ENCODE results near the gene NHLRC3. TPM values are rescaled to one million over a fixed set of nuclear protein-coding genes. Genes with fewer than 3 reads are reported as not detected.

The NHLRC3 gene
- total RNA-seq, 1 experiment from 2014 or later, result 10.6 TPM

- Histone ChIP-seq H3K9ac (ENCODE audit: low read length) (no peak overlapping the region), H3K9me2 (replicated peaks; ENCODE audit: low read length) (no peaks in the 10 kb centered on the region), H3K4me2 (ENCODE audit: low read length) (no peak overlapping the region), H3K27ac (ENCODE audit: low read length) (no peak overlapping the region), H4K20me1 (ENCODE audit: low read length) (no peaks in the 10 kb centered on the region), H3K4me3 (ENCODE audit: low read length) (no peak overlapping the region), H3K9me3 (ENCODE audit: low read length) (no peaks in the 10 kb centered on the region), H2AFZ (ENCODE audit: low read length) (no peak overlapping the region), H3K27me3 (ENCODE audit: low read length) (peaks cover 63% of the 10 kb centered on the region), H3K4me1 (ENCODE audit: insufficient read depth, low read length) (no peaks in the 10 kb centered on the region), H3K79me2 (ENCODE audit: low read length) (no peaks in the 10 kb centered on the region), H3F3A (ENCODE audit: low read length, unreplicated experiment) (no peaks in the 10 kb centered on the region), H3K36me3 (ENCODE audit: low read depth, low read length) (no peaks in the 10 kb centered on the region)
- intact Hi-C loops (cut with micrococcal nuclease), result no loop called here
- BruUV-seq (replicated peaks), result no TSS peak
- POLR2A ChIA-PET (ENCODE audit: unreplicated experiment), result no interaction called here
- ATAC-seq (no peak), DNase-seq (no peak)
- CTCF ChIA-PET, result no interaction called here
- no peak for TF ChIP-seq CTCF (conservative IDR thresholded peaks at IDR 0.05; ENCODE audit: low read depth, low read length)
- no peak for TF ChIP-seq EZH2 (IDR thresholded peaks at IDR 0.05; ENCODE audit: low read length, unreplicated experiment)
- no peak for TF ChIP-seq EZH2phosphoT487 (IDR thresholded peaks at IDR 0.05; ENCODE audit: borderline replicate concordance, low read length)
Observed at GRCh38 chr13:39091586-39091985, 53.3 kb downstream of the NHLRC3 start.

- CTCF ChIA-PET, result no interaction called here
- Histone ChIP-seq H3K4me1 (ENCODE audit: insufficient read depth, low read length) (no peaks in the 10 kb centered on the region), H3K9me2 (replicated peaks; ENCODE audit: low read length) (no peaks in the 10 kb centered on the region), H2AFZ (ENCODE audit: low read length) (no peak overlapping the region), H3F3A (ENCODE audit: low read length, unreplicated experiment) (no peaks in the 10 kb centered on the region), H3K79me2 (ENCODE audit: low read length) (no peaks in the 10 kb centered on the region), H3K9me3 (ENCODE audit: low read length) (no peaks in the 10 kb centered on the region), H3K4me3 (ENCODE audit: low read length) (no peak overlapping the region), H4K20me1 (ENCODE audit: low read length) (no peaks in the 10 kb centered on the region), H3K27me3 (ENCODE audit: low read length) (peaks cover 46% of the 10 kb centered on the region), H3K27ac (ENCODE audit: low read length) (no peak overlapping the region), H3K9ac (ENCODE audit: low read length) (no peak overlapping the region), H3K36me3 (ENCODE audit: low read depth, low read length) (no peaks in the 10 kb centered on the region), H3K4me2 (ENCODE audit: low read length) (no peak overlapping the region)
- no TSS peak for BruUV-seq (replicated peaks)
- TF ChIP-seq EZH2 (IDR thresholded peaks at IDR 0.05; ENCODE audit: low read length, unreplicated experiment) (no peak), CTCF (conservative IDR thresholded peaks at IDR 0.05; ENCODE audit: low read depth, low read length) (no peak), EZH2phosphoT487 (IDR thresholded peaks at IDR 0.05; ENCODE audit: borderline replicate concordance, low read length) (no peak)
- intact Hi-C loops (cut with micrococcal nuclease), result no loop called here
- ATAC-seq, result no peak
- DNase-seq, result no peak
- POLR2A ChIA-PET (ENCODE audit: unreplicated experiment), result no interaction called here
Observed at GRCh38 chr13:39095500-39095899, 57.2 kb downstream of the NHLRC3 start.

- Histone ChIP-seq H3K4me2 (ENCODE audit: low read length) (no peak overlapping the region), H3F3A (ENCODE audit: low read length, unreplicated experiment) (no peaks in the 10 kb centered on the region), H3K9me2 (replicated peaks; ENCODE audit: low read length) (no peaks in the 10 kb centered on the region), H2AFZ (ENCODE audit: low read length) (no peak overlapping the region), H3K9ac (ENCODE audit: low read length) (no peak overlapping the region), H3K27ac (ENCODE audit: low read length) (no peak overlapping the region), H3K4me3 (ENCODE audit: low read length) (no peak overlapping the region), H3K4me1 (ENCODE audit: insufficient read depth, low read length) (no peaks in the 10 kb centered on the region), H3K9me3 (ENCODE audit: low read length) (no peaks in the 10 kb centered on the region), H3K79me2 (ENCODE audit: low read length) (no peaks in the 10 kb centered on the region), H3K27me3 (ENCODE audit: low read length) (peaks cover 35% of the 10 kb centered on the region), H4K20me1 (ENCODE audit: low read length) (no peaks in the 10 kb centered on the region), H3K36me3 (ENCODE audit: low read depth, low read length) (no peaks in the 10 kb centered on the region)
- ATAC-seq (no peak), DNase-seq (no peak)
- BruUV-seq (replicated peaks), result no TSS peak
- TF ChIP-seq EZH2phosphoT487 (IDR thresholded peaks at IDR 0.05; ENCODE audit: borderline replicate concordance, low read length) (no peak), EZH2 (IDR thresholded peaks at IDR 0.05; ENCODE audit: low read length, unreplicated experiment) (no peak), CTCF (conservative IDR thresholded peaks at IDR 0.05; ENCODE audit: low read depth, low read length) (no peak)
- CTCF ChIA-PET, result no interaction called here
- POLR2A ChIA-PET (ENCODE audit: unreplicated experiment), result no interaction called here
- intact Hi-C loops (cut with micrococcal nuclease), result no loop called here
Observed at GRCh38 chr13:39099231-39099630, 61.0 kb downstream of the NHLRC3 start.

Other genes starting within 250 kb of the NHLRC3 start
- not detected in 2 replicates for gene STOML3, start 47.6 kb upstream of the NHLRC3 start, total RNA-seq (2014; rRNA removed)
- 6.6 and 14.6 TPM in 2 replicates for gene PROSER1, start 367 bp upstream of the NHLRC3 start, total RNA-seq (2014; rRNA removed)